Cardiac septum (tissue), 1 donor: Measurements from ENCODE around the gene ZNF236. TPM values are rescaled to one million over a fixed set of nuclear protein-coding genes. Genes with fewer than 3 reads are reported as not detected.

ENCODE experiments used
- DNase-seq: peaks from one replicate; pipeline ENCODE4 v3.0.0-alpha.2; 2020; ENCODE audit warnings: low spot score
- intact Hi-C: fragments of 100-400 bp; cut with DNase I; formaldehyde crosslinking; loops from one replicate; pipeline ENCODE4 v1.14.0; 2022
- total RNA-seq: library from RNA; stranded (reverse); fragmentation: NEBNext Ultra II Directional; extraction: Animal tissue kit (Norgen Biotek cat#: 25700); gene quantifications from one replicate; pipeline ENCODE4 v1.2.1, GENCODE V29; 2021
- donor health status: DM: no; HTN: no; CAD: no.

ZNF236 gene
- total RNA-seq, 1 donor from 2014 or later, result 12.7 TPM

- intact Hi-C loops, result no loop called here
- DNase-seq, result no peak
Measured at GRCh38 chr18:76844742-76845477, 22.6 kb downstream of the ZNF236 start.

GRCh38 chr18:76846217-76846616 is 23.9 kb downstream of the ZNF236 start:
- DNase-seq, result no peak
- intact Hi-C loops, result no loop called here

GRCh38 chr18:76847916-76848315 is 25.6 kb downstream of the ZNF236 start:
- intact Hi-C loops, result no loop called here
- DNase-seq, result no peak

GRCh38 chr18:76850112-76850511 is 27.8 kb downstream of the ZNF236 start:
- intact Hi-C loops, result no loop called here
- no peak for DNase-seq

- intact Hi-C loops, result no loop called here
- no peak for DNase-seq
Measured at GRCh38 chr18:76855594-76855993, 33.2 kb downstream of the ZNF236 start.

- DNase-seq, result no peak
- intact Hi-C loops, result no loop called here
Measured at GRCh38 chr18:76857476-76857875, 35.1 kb downstream of the ZNF236 start.

GRCh38 chr18:76859474-76860339 is 37.4 kb downstream of the ZNF236 start:
- intact Hi-C loops, result no loop called here
- DNase-seq, result no peak

GRCh38 chr18:76860411-76860810 is 38.1 kb downstream of the ZNF236 start:
- intact Hi-C loops, result no loop called here
- DNase-seq, result no peak

- intact Hi-C loops, result no loop called here
- no peak for DNase-seq
Measured at GRCh38 chr18:76866666-76867065, 44.3 kb downstream of the ZNF236 start.

- intact Hi-C loops, result loop anchor here (5.0 kb wide), 1 partner anchor 71 kb away; no protein-coding TSS in a partner anchor
- no peak for DNase-seq
Measured at GRCh38 chr18:76873311-76873710, 51.0 kb downstream of the ZNF236 start.

GRCh38 chr18:76873713-76874112 is 51.4 kb downstream of the ZNF236 start:
- intact Hi-C loops, result loop anchor here (5.0 kb wide), 1 partner anchor 71 kb away; no protein-coding TSS in a partner anchor
- DNase-seq, result no peak

GRCh38 chr18:76874642-76875389 is 52.5 kb downstream of the ZNF236 start:
- DNase-seq, result no peak
- intact Hi-C loops, result loop anchor here (5.0 kb wide), 1 partner anchor 73 kb away; no protein-coding TSS in a partner anchor

- DNase-seq, result no peak
- intact Hi-C loops, result no loop called here
Measured at GRCh38 chr18:76875390-76876325, 53.3 kb downstream of the ZNF236 start.

GRCh38 chr18:76878426-76878825 is 56.1 kb downstream of the ZNF236 start:
- no peak for DNase-seq
- intact Hi-C loops, result no loop called here

- DNase-seq, result no peak
- intact Hi-C loops, result no loop called here
Measured at GRCh38 chr18:76880026-76880425, 57.7 kb downstream of the ZNF236 start.

GRCh38 chr18:76881744-76882143 is 59.4 kb downstream of the ZNF236 start:
- intact Hi-C loops, result no loop called here
- DNase-seq, result no peak

- DNase-seq, result no peak
- intact Hi-C loops, result no loop called here
Measured at GRCh38 chr18:76882146-76882545, 59.8 kb downstream of the ZNF236 start.

- no peak for DNase-seq
- intact Hi-C loops, result no loop called here
Measured at GRCh38 chr18:76885001-76885400, 62.6 kb downstream of the ZNF236 start.

- intact Hi-C loops, result no loop called here
- DNase-seq, result no peak
Measured at GRCh38 chr18:76886112-76886511, 63.8 kb downstream of the ZNF236 start.
